ENCODE measurements around the gene CD5L.

CD5L gene

DNA sequence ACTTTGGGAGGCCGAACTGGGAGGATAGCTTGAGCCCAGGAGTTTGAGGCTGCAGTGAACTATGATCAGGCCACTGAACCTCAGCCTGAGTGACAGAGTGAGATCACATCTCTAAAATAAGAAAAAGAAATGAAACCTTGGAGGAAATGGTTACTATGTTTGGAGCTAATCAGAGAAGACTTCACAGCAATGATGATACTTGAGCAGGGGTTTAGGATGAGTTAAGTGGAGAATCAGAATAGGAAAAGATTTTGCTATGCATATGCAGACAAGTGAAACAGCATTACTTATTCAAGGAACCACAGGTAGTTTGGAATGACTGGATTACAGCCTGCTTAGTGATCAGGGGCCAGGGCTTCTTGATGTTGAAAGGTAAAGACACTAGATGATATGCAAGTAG, 1.3 kb upstream of the CD5L start:
- Histone ChIP-seq H3K4me1 (ENCODE audit: control insufficient read depth, insufficient read depth, low read length) (no peaks in the 10 kb centered on the region), H3K4me3 (ENCODE audit: low read depth, low read length) (no peak overlapping the region), H3K9ac (ENCODE audit: low read depth, low read length) (no peak overlapping the region), H3K9me3 (ENCODE audit: control insufficient read depth, insufficient read depth, low read length) (no peaks in the 10 kb centered on the region), H3K27me3 (ENCODE audit: control insufficient read depth, insufficient read depth, low read length) (no peaks in the 10 kb centered on the region), H3K36me3 (ENCODE audit: control insufficient read depth, insufficient read depth, low read length) (no peaks in the 10 kb centered on the region)

GRCh38 chr1:157838966-157839365, 2.6 kb downstream of the CD5L start:
- Histone ChIP-seq H3K27me3 (ENCODE audit: control insufficient read depth, insufficient read depth, low read length) (no peaks in the 10 kb centered on the region), H3K9ac (ENCODE audit: low read depth, low read length) (no peak overlapping the region), H3K4me1 (ENCODE audit: control insufficient read depth, insufficient read depth, low read length) (no peaks in the 10 kb centered on the region), H3K9me3 (ENCODE audit: control insufficient read depth, insufficient read depth, low read length) (no peaks in the 10 kb centered on the region), H3K36me3 (ENCODE audit: control insufficient read depth, insufficient read depth, low read length) (no peaks in the 10 kb centered on the region), H3K4me3 (ENCODE audit: low read depth, low read length) (no peak overlapping the region)

DNA sequence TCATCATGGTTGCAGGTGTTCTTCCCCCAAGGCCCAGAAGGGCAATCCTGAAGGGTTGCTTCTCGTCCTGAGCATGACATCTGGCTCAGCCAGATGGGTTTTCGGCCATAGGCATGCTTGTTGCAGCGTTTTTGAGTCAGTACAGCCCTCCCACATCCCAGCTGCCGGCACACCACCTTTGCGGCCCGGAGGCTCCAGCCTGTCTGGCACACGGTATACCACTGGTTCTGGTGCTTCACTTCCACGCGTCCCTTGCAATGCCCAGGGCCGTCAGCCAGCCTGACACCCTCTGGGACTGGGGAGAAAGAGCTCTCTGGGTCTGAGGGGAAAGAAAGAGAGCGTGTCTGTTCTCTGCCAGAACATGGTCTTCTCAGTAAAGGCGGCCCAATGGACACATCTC, 7.2 kb downstream of the CD5L start:
- no peak overlapping the region for H3K9ac ChIP-seq (ENCODE audit: low read depth, low read length)
- no peaks in the 10 kb centered on the region for H3K36me3 ChIP-seq (ENCODE audit: control insufficient read depth, insufficient read depth, low read length)
- H3K4me1 ChIP-seq (ENCODE audit: control insufficient read depth, insufficient read depth, low read length): no peaks in the 10 kb centered on the region
- no peak overlapping the region for H3K4me3 ChIP-seq (ENCODE audit: low read depth, low read length)
- H3K27me3 ChIP-seq (ENCODE audit: control insufficient read depth, insufficient read depth, low read length): no peaks in the 10 kb centered on the region
- no peaks in the 10 kb centered on the region for H3K9me3 ChIP-seq (ENCODE audit: control insufficient read depth, insufficient read depth, low read length)

GRCh38 chr1:157833145-157833544, 8.5 kb downstream of the CD5L start:
- no peaks in the 10 kb centered on the region for H3K4me1 ChIP-seq (ENCODE audit: control insufficient read depth, insufficient read depth, low read length)
- no peaks in the 10 kb centered on the region for H3K9me3 ChIP-seq (ENCODE audit: control insufficient read depth, insufficient read depth, low read length)
- no peaks in the 10 kb centered on the region for H3K27me3 ChIP-seq (ENCODE audit: control insufficient read depth, insufficient read depth, low read length)
- H3K4me3 ChIP-seq (ENCODE audit: low read depth, low read length): no peak overlapping the region
- H3K9ac ChIP-seq (ENCODE audit: low read depth, low read length): no peak overlapping the region
- no peaks in the 10 kb centered on the region for H3K36me3 ChIP-seq (ENCODE audit: control insufficient read depth, insufficient read depth, low read length)

DNA sequence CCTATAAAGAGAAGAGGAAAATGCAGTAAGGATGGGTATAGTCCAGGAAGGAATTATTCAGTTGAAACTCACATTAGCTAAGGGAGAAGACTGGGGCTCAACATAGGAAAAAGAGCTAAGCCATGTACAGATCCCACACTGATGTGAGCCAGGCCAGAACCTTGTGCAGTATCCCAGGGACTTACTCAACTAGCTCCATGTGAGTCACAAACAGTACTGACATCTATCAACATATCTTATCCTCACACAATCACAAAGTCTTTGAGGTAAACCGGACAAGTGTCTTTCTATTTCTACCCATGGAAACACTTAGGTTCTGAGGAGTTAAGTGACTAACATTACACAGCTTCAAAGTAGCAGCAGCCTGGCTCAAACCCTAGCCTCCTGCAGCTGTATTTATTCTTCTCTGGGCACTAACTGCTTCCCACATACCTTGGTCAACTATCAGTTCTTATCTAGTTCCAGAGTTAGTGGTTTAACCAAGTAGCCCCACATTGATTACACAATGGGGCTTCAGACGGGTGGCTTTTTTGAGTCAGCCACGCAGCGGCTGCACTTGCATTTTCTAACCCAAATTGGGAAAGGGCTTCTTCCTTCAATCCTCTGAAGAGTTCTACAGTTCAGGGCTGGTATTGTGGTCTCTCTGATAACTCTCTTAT, 9.5 kb downstream of the CD5L start:
- Histone ChIP-seq H3K27me3 (ENCODE audit: control insufficient read depth, insufficient read depth, low read length) (no peaks in the 10 kb centered on the region), H3K4me1 (ENCODE audit: control insufficient read depth, insufficient read depth, low read length) (no peaks in the 10 kb centered on the region), H3K4me3 (ENCODE audit: low read depth, low read length) (no peak overlapping the region), H3K36me3 (ENCODE audit: control insufficient read depth, insufficient read depth, low read length) (no peaks in the 10 kb centered on the region), H3K9ac (ENCODE audit: low read depth, low read length) (no peak overlapping the region), H3K9me3 (ENCODE audit: control insufficient read depth, insufficient read depth, low read length) (no peaks in the 10 kb centered on the region)

DNA sequence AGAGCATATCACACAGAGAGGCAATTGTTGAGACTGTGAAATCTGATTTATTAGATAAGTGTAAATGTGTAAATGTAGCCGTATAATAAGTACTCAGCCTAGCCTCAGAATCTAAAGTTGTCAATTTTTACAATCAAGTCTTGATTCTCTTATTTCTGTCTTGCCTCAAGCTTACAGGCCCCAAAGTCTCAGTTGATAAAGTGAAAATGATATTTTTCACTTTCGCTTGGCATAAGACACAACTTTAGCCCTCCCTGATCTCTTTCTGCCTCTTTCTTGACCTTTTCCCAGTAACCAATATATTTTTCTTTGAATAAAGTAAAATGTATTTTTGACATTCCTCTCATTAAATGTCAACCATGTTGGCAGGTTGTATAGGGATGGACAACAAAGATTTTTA, 10.7 kb downstream of the CD5L start:
- no peak overlapping the region for H3K9ac ChIP-seq (ENCODE audit: low read depth, low read length)
- no peaks in the 10 kb centered on the region for H3K36me3 ChIP-seq (ENCODE audit: control insufficient read depth, insufficient read depth, low read length)
- no peaks in the 10 kb centered on the region for H3K27me3 ChIP-seq (ENCODE audit: control insufficient read depth, insufficient read depth, low read length)
- H3K9me3 ChIP-seq (ENCODE audit: control insufficient read depth, insufficient read depth, low read length): no peaks in the 10 kb centered on the region
- H3K4me1 ChIP-seq (ENCODE audit: control insufficient read depth, insufficient read depth, low read length): no peaks in the 10 kb centered on the region
- no peak overlapping the region for H3K4me3 ChIP-seq (ENCODE audit: low read depth, low read length)

- Histone ChIP-seq H3K9ac (ENCODE audit: low read depth, low read length) (no peak overlapping the region), H3K27me3 (ENCODE audit: control insufficient read depth, insufficient read depth, low read length) (no peaks in the 10 kb centered on the region), H3K4me3 (ENCODE audit: low read depth, low read length) (no peak overlapping the region), H3K36me3 (ENCODE audit: control insufficient read depth, insufficient read depth, low read length) (no peaks in the 10 kb centered on the region), H3K4me1 (ENCODE audit: control insufficient read depth, insufficient read depth, low read length) (no peaks in the 10 kb centered on the region), H3K9me3 (ENCODE audit: control insufficient read depth, insufficient read depth, low read length) (no peaks in the 10 kb centered on the region)
These were observed 11.9 kb downstream of the CD5L start for GRCh38 chr1:157829711-157830110.

DNA sequence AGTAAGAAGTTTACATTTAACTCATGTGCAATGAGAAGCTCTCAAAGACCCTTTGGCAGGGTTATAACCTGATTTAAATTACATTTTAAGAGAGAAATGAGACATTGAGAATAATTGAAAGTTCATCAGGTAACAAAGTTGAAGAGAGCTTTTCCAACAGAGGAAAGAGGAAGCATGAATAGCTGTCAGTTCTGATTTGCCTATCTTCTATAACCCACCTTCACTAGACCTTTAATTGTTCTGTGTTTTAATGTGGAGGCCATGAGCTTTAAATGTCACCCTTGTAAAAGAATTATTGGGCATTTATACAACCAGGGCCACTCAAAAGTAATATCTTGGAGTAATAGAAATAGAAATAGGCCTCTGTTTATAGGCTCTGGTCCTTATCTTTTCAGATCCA, 12.4 kb downstream of the CD5L start:
- Histone ChIP-seq H3K9me3 (ENCODE audit: control insufficient read depth, insufficient read depth, low read length) (no peaks in the 10 kb centered on the region), H3K4me1 (ENCODE audit: control insufficient read depth, insufficient read depth, low read length) (no peaks in the 10 kb centered on the region), H3K9ac (ENCODE audit: low read depth, low read length) (no peak overlapping the region), H3K27me3 (ENCODE audit: control insufficient read depth, insufficient read depth, low read length) (no peaks in the 10 kb centered on the region), H3K36me3 (ENCODE audit: control insufficient read depth, insufficient read depth, low read length) (no peaks in the 10 kb centered on the region), H3K4me3 (ENCODE audit: low read depth, low read length) (no peak overlapping the region)

DNA sequence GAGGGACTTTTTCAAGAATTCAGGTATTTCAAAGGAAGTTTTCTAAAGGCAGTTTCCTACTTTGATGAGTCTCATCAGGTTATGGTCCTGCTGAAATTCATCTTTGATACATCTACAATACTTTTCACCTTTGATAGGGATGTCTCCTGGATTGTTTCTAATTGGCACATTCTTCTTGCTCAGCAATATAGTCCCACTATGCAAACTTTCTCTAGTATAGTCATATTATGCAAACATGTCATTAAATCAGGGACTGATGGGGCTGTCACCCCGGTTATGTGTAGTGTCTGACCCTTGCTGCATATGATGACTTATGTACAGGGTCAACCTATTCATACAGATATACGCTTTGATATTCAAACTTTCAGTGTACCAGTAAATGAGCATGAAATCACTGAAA, 21.3 kb downstream of the CD5L start:
- H3K4me1 ChIP-seq (ENCODE audit: control insufficient read depth, insufficient read depth, low read length): no peaks in the 10 kb centered on the region
- no peaks in the 10 kb centered on the region for H3K27me3 ChIP-seq (ENCODE audit: control insufficient read depth, insufficient read depth, low read length)
- H3K36me3 ChIP-seq (ENCODE audit: control insufficient read depth, insufficient read depth, low read length): no peaks in the 10 kb centered on the region
- H3K9ac ChIP-seq (ENCODE audit: low read depth, low read length): no peak overlapping the region
- H3K4me3 ChIP-seq (ENCODE audit: low read depth, low read length): no peak overlapping the region
- no peaks in the 10 kb centered on the region for H3K9me3 ChIP-seq (ENCODE audit: control insufficient read depth, insufficient read depth, low read length)

DNA sequence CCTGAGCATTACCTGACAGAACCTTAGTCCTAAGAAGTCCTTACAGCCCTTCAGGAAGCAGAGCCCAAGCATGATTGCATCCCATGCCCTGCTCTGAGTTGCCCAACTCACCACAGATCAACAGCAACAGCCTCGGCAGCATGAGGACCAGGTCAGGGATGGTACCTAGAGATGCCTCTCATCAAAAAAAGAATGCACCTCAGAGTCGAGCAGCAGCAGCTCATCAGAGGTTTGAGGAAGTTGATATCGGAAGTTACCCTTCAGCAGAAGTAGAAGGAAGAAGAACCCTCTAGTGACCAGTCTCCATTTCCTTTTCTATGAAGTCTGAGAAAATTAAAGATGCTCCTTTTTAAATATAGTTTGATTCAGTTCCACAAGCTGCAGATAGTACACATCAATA, 21.7 kb downstream of the CD5L start, which contains the start of gene FCRL1:
FCRL1 (minus strand) TSS at position 225 of the 400 bp plus-strand sequence; CDS start at position 142, 83 bp downstream.
- H3K4me3 ChIP-seq (ENCODE audit: low read depth, low read length): no peak within 1 kb of the TSS
- no peaks in the 10 kb centered on the region for H3K27me3 ChIP-seq (ENCODE audit: control insufficient read depth, insufficient read depth, low read length)
- H3K4me1 ChIP-seq (ENCODE audit: control insufficient read depth, insufficient read depth, low read length): no peaks in the 10 kb centered on the region

DNA sequence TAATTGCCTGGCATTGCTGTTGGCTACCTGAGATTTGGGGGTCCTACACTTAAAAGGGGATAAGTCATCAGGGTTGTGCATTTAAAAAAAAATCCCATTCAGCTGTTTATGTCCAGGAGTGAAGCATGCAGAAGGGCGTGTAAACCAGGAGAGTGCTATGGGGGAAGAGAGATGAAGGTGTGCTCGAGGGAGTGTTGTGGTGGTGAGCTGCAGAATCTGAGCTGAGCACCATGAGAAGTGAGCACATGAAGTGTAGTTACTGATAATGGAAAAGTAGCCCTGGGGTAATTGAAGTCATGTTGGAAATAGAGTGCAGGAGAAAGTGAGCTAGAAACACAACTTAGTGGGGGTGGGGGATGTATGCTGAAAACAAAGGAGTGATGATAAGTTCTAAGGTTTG, 22.4 kb downstream of the CD5L start:
- H3K27me3 ChIP-seq (ENCODE audit: control insufficient read depth, insufficient read depth, low read length): no peaks in the 10 kb centered on the region
- no peaks in the 10 kb centered on the region for H3K36me3 ChIP-seq (ENCODE audit: control insufficient read depth, insufficient read depth, low read length)
- no peaks in the 10 kb centered on the region for H3K4me1 ChIP-seq (ENCODE audit: control insufficient read depth, insufficient read depth, low read length)
- H3K4me3 ChIP-seq (ENCODE audit: low read depth, low read length): no peak overlapping the region
- no peaks in the 10 kb centered on the region for H3K9me3 ChIP-seq (ENCODE audit: control insufficient read depth, insufficient read depth, low read length)
- no peak overlapping the region for H3K9ac ChIP-seq (ENCODE audit: low read depth, low read length)

More for the DNA sequence above, 21.7 kb downstream of the CD5L start, which contains the start of gene FCRL1:
- H3K9me3 ChIP-seq (ENCODE audit: control insufficient read depth, insufficient read depth, low read length): no peaks in the 10 kb centered on the region
- no peaks in the 10 kb centered on the region for H3K36me3 ChIP-seq (ENCODE audit: control insufficient read depth, insufficient read depth, low read length)
- no peak within 1 kb of the TSS for H3K9ac ChIP-seq (ENCODE audit: low read depth, low read length)

- H3K4me3 ChIP-seq (ENCODE audit: low read depth, low read length): no peak overlapping the region
- no peaks in the 10 kb centered on the region for H3K9me3 ChIP-seq (ENCODE audit: control insufficient read depth, insufficient read depth, low read length)
- H3K9ac ChIP-seq (ENCODE audit: low read depth, low read length): no peak overlapping the region
- no peaks in the 10 kb centered on the region for H3K36me3 ChIP-seq (ENCODE audit: control insufficient read depth, insufficient read depth, low read length)
- no peaks in the 10 kb centered on the region for H3K27me3 ChIP-seq (ENCODE audit: control insufficient read depth, insufficient read depth, low read length)
- H3K4me1 ChIP-seq (ENCODE audit: control insufficient read depth, insufficient read depth, low read length): no peaks in the 10 kb centered on the region
These were observed 28.3 kb downstream of the CD5L start for GRCh38 chr1:157813269-157813668.
